ENCODE data around the gene XPO4. TPM values are rescaled to one million over a fixed set of nuclear protein-coding genes. Genes with fewer than 3 reads are reported as not detected.

The XPO4 gene
- total and polyA plus RNA-seq, 2 of the 8 experiments (the other 6 are each of a cell fraction or from before 2014, with no cell fraction given) = 11.9 to 33.3 TPM

- no peaks in the 10 kb centered on the region; a peak in 1 of 7 replicates for H3K4me1 ChIP-seq (replicated peaks in 1 of 4; ENCODE audit: control insufficient read depth in 3 of 4, insufficient read depth in 4 of 4, low read length in 3 of 4)
- H4K8ac ChIP-seq (ENCODE audit: extremely low read depth, insufficient read depth, low read length) = peak overlapping the region; percentile 99
- peak overlapping the region; percentile 90 to 99 (median 96) for H3K4me3 ChIP-seq (ENCODE audit: extremely low read depth in 1 of 4, insufficient read depth in 2 of 4, low read depth in 3 of 4, low read length in 4 of 4)
- FAIRE-seq (no peak), DNase-seq (ENCODE audit: low read depth in 1 of 2, low spot score in 2 of 2) (no peak)
- peak overlapping the region; percentile 67 for H3K56ac ChIP-seq (replicated peaks; ENCODE audit: insufficient read length, low read depth, low read length)
- H4K91ac ChIP-seq (replicated peaks; ENCODE audit: insufficient read length, low read length) = peak overlapping the region; percentile 65
- H2BK15ac ChIP-seq (ENCODE audit: low read length) = no peak overlapping the region
- no peak overlapping the region for H3K4ac ChIP-seq (replicated peaks; ENCODE audit: insufficient read length, low read depth, low read length)
- H3K27ac ChIP-seq (ENCODE audit: low read depth, low read length) = peak overlapping the region; percentile 95
- TF ChIP-seq SIN3A (conservative IDR thresholded peaks at IDR 0.05 in 1 of 2, IDR thresholded peaks at IDR 0.05 in 1 of 2; ENCODE audit: low read depth in 1 of 2, low read length in 2 of 2) (peak in 1 of 2 experiments; percentile 21; a peak in 1 of 4 replicates), MAX (IDR thresholded peaks at IDR 0.05) (peak; percentile 75), NRF1 (IDR thresholded peaks at IDR 0.05; ENCODE audit: low read depth, low read length) (no peak)
- no peak overlapping the region for H2BK20ac ChIP-seq (ENCODE audit: low read length)
- WGBS, 2 experiments (ENCODE audit: extremely low coverage in 1 of 2, insufficient coverage in 1 of 2, insufficient read length in 1 of 2, insufficient replicate concordance in 2 of 2, low coverage in 1 of 2, low lambda C conversion rate in 2 of 2, missing lambda C conversion rate in 1 of 2) = 7% methylated on average over 21 of the region's 21 CpGs; no CpG with 5 or more reads in 1 of the 2 experiments
- peaks cover 44 to 56% of the 10 kb centered on the region in 2 experiments for H3K79me2 ChIP-seq (ENCODE audit: control insufficient read depth in 1 of 2, insufficient read depth in 2 of 2, low read length in 2 of 2)
- H4K5ac ChIP-seq (ENCODE audit: insufficient read length, low read depth, low read length) = no peak overlapping the region
- H2BK5ac ChIP-seq (ENCODE audit: low read depth, low read length) = peak overlapping the region; percentile 87; the same call in 1 of the 2 replicates
- no peaks in the 10 kb centered on the region for H4K20me1 ChIP-seq (replicated peaks in 1 of 2; ENCODE audit: control insufficient read depth in 1 of 2, insufficient read depth in 2 of 2, low read length in 2 of 2)
- CTCF ChIA-PET (ENCODE audit: partially characterized antibody) = interaction anchor here (0.8 to 2.3 kb wide), 6 partner anchors 10 to 52 kb away, joined by 3 to 8 read pairs (median 3); no protein-coding TSS in a partner anchor
- no peak overlapping the region for H2BK120ac ChIP-seq (replicated peaks; ENCODE audit: low read depth, low read length)
- no peak overlapping the region for H3K14ac ChIP-seq (ENCODE audit: insufficient read length)
- H2BK12ac ChIP-seq (ENCODE audit: low read depth, low read length) = no peak overlapping the region; the same call in 1 of the 2 replicates
- H2AK5ac ChIP-seq (ENCODE audit: low read depth, low read length) = no peak overlapping the region; the same call in 1 of the 2 replicates
- no peak overlapping the region for H3K18ac ChIP-seq (ENCODE audit: extremely low read depth, low read length)
- H3K9ac ChIP-seq (replicated peaks in 1 of 4; ENCODE audit: extremely low read depth in 1 of 4, low read depth in 3 of 4, low read length in 3 of 4) = peak overlapping the region; percentile 94 to 96 (median 96)
- H3K23me2 ChIP-seq (ENCODE audit: low read depth, low read length) = peaks cover 7% of the 10 kb centered on the region
- POLR2A ChIA-PET (ENCODE audit: partially characterized antibody) = interaction anchor here (0.8 to 4.3 kb wide), 12 partner anchors 11 to 274 kb away, joined by 3 to 22 read pairs (median 4); partner anchors contain the start of genes MRPL57 and SKA3
- no peak overlapping the region for H2AFZ ChIP-seq (ENCODE audit: low read length)
- H3K36me3 ChIP-seq (ENCODE audit: control insufficient read depth in 2 of 4, insufficient read depth in 4 of 4, low read length in 3 of 4) = peaks cover 0 to 4% (median 2%) of the 10 kb centered on the region in 4 experiments; a peak in 3 of 8 replicates
- no peak overlapping the region for H3K23ac ChIP-seq (ENCODE audit: insufficient read length)
- H3K27me3 ChIP-seq (replicated peaks in 1 of 4; ENCODE audit: control insufficient read depth in 3 of 4, extremely low read depth in 1 of 4, insufficient read depth in 3 of 4, low read length in 3 of 4) = no peaks in the 10 kb centered on the region
- peaks cover 4% of the 10 kb centered on the region; the same call in 1 of the 2 replicates for H3K79me1 ChIP-seq (ENCODE audit: low read depth, low read length)
- H3K9me3 ChIP-seq (ENCODE audit: insufficient read depth in 2 of 2, low read depth in 1 of 2, low read length in 1 of 2) = no peaks in the 10 kb centered on the region
- peak overlapping the region; percentile 92 to 98 for H3K4me2 ChIP-seq (ENCODE audit: insufficient read depth in 1 of 2, low read depth in 2 of 2, low read length in 2 of 2)
Observed at GRCh38 chr13:20901668-20902437, 693 bp downstream of the XPO4 start.
